ENCODE measurements around the gene TMCC3.

- TF ChIP-seq CTCF (IDR thresholded peaks at IDR 0.05; ENCODE audit: poor library complexity, severe bottlenecking) (no peak), EZH2 (IDR thresholded peaks at IDR 0.05; ENCODE audit: borderline replicate concordance, insufficient read depth, low read length, poor library complexity, severe bottlenecking) (no peak), EP300 (conservative IDR thresholded peaks at IDR 0.05; ENCODE audit: poor library complexity, severe bottlenecking) (peak; percentile 88)
Measured at GRCh38 chr12:94666158-94666557, 15.8 kb upstream of the TMCC3 start.

Measured in neural cell (in vitro differentiated cells).